Stimulated activated CD4-positive, alpha-beta T cell treated with anti-CD3 and anti-CD28 coated beads, Interleukin-4, amount 100 ng/mL, for 24 hours (primary cell): ENCODE measurements around the gene PLTP.
"Not testable (repeated sequence)": the region's sequence is repeated elsewhere in the genome, so short reads cannot be mapped to it uniquely, and the experiment has no call there.

Source experiments
- DNase-seq: peaks from one replicate; pipeline ENCODE4 v3.0.0-alpha.2; 2020

Gene PLTP

DNA sequence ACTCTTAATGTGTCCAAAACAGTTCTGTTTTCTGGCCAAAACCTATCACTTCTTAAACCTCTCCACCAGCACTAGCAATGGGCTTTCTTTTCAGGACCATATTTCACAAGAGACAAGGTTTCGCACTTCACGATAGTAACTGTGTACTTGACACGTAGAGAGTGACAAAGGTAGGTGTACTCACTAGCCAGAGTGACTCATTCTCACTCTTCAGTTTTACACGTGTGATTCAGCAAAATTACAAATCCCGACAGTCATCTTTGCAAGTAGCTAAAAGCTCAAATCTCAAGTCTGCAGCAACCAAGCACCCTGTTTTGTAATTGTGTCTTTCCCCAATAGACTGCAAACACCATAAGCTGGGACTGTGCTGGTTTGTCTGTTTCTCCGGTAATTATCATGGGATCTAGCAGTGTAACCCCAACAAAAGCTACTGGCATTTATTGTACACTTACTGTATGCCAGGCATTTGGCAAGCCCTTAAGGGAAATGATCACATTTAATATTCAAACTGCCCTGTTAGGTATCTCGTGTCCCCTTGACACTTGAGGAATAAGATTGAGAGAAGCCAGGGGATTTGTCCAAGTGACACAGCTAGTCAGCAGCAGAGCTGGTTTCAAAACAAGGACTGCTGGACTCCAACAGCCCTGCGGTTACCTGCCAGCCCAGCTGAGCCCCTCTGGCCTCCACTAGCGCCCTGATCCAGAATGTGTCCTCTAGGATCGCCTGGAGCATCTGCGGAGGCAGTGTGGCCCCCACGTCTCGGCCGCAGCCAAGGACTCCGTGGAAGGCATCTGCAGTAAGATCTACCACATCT lies 32.4 kb upstream of the PLTP start:
- no peak for DNase-seq

GRCh38 chr20:45943613-45944012 lies 31.7 kb upstream of the PLTP start:
- no peak for DNase-seq

- no peak for DNase-seq
These were observed 28.5 kb upstream of the PLTP start for GRCh38 chr20:45940469-45940868.

GRCh38 chr20:45940053-45940452 lies 28.1 kb upstream of the PLTP start:
- no peak for DNase-seq

- no peak for DNase-seq
These were observed 26.9 kb upstream of the PLTP start for GRCh38 chr20:45938727-45939438.

GRCh38 chr20:45937765-45938164 lies 25.8 kb upstream of the PLTP start:
- no peak for DNase-seq

GRCh38 chr20:45935416-45936046 lies 23.6 kb upstream of the PLTP start:
- no peak for DNase-seq

DNA sequence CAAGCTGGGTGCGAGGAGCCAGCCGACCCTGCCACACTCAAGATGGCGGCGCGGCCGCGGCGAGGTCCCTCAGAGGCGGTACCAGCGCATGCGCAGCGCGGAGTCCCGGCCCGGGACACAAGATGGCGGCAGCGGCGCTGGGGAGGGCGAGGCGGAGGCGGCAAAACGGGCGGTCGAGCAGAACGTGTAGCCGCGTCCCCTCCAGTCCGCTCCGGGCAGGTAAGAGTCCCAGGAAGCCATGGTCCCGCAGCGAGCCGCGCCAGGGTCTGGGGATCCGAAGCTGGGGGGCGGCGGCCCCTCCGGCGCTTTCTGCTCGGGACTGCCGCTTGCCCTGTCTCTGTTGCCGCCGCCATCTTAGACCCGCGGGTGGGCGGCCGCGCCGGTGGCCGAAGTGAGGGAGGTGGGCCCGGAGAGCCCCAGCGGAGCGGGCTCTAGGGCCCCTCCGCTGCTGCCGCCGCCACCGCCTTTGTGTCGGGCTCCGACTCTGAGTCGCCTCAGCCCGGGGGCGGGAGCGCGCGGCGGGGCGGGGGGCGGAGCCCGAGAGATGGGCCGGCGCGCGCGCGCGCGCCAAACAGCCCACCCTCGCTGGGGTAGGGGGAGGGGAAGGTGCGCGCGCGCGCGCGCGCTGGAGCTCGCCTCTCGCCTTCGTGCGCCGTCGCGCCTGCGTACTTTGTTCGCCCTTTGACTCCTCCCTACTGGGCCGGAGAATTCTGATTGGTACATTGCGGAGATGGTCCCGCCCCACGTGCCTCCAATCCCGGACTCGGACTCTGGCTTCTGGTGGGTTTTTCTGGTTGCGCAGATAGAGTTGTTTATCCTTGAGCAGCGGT lies 22.8 kb upstream of the PLTP start, which contains the start of gene PCIF1:
PCIF1 (plus strand) TSS at position 98 of the 830 bp plus-strand sequence. CDS start 4,317 bp downstream, outside the sequence.
- peak; percentile 97 for DNase-seq

DNA sequence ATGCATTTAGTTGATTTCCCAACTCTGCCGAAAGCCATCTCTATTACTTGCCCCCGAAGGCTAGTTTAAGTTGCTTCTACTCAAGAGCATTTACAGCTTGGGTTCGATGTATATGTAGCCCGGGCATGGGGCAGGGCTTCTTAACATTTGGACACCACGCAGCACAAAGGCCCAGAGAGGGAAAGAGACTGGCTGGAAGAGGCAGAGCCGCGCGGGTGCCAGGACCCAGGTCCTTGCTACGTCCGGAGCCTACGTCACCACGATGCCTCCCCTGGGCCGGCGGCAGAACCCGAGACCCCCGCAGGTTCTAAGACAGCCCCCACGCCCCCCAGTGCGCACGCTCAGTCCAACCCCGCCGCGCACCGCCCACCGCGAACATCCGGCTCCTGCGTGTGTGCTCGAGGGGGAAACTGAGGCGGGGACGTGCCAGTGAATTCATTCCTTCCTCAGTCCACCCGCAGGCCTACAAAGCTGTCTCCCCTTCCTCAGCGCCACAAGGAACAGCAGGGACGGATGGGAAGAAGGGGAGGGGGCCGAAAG lies 22.2 kb upstream of the PLTP start:
- DNase-seq = no peak

GRCh38 chr20:45933266-45934045 lies 21.5 kb upstream of the PLTP start:
- peak; percentile 64 for DNase-seq

DNA sequence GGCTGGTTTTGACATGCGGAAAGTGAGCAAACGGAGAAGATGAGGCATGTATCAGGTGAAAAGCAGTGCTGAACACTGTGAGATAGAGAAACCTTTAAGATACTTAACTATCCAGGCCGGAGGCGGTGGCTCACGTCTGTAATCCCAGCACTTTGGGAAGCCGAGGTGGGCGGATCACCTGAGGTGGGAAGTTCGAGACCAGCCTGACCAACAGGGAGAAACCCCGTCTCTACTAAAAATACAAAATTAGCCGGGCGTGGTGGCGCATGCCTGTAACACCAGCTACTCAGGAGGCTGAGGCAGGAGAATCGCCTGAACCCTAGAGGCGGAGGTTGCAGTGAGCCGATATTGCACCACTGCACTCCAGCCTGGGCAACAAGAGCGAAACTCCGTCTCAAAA lies 19.7 kb upstream of the PLTP start:
- DNase-seq = not testable (repeated sequence)

DNA sequence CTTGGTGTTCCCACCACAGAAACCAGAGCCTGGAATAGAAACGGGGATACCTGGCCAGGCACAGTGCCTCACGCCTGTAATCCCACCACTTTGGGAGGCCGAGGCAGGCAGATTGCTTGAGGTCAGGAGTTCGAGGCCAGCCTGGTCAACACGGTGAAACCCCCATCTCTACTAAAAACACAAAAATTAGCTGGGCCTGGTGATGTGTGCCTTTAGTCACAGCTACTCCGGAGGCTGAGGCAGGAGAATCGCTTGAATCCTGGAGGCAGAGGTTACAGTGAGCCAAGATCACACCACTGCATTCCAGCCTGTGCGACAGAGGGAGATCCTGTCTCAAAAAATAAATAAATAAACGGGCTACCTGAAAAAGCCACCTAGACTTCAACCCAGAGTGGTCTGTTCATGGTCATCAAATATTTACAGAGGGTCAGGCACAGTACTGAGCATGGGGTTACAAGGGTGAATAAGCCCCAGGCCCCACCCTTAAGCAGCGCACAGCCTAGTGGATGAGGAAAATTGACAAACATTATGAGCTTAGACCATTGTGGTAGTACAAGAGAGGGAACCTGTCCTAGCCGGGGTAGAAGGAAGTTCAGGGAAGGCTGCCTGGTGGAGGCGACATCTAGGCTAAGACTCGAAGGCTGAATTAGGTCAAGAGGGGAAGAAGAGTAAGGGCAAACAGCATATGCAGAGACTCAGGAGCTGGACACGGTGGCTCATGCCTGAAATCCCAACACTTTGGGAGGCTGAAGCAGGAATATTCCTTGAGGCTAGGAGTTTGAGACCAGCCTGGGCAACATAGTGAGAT lies 15.3 kb upstream of the PLTP start:
- DNase-seq = no peak

- DNase-seq = no peak
These were observed 14.7 kb upstream of the PLTP start for GRCh38 chr20:45926731-45927070.

GRCh38 chr20:45925821-45926506 lies 14.0 kb upstream of the PLTP start:
- no peak for DNase-seq

DNA sequence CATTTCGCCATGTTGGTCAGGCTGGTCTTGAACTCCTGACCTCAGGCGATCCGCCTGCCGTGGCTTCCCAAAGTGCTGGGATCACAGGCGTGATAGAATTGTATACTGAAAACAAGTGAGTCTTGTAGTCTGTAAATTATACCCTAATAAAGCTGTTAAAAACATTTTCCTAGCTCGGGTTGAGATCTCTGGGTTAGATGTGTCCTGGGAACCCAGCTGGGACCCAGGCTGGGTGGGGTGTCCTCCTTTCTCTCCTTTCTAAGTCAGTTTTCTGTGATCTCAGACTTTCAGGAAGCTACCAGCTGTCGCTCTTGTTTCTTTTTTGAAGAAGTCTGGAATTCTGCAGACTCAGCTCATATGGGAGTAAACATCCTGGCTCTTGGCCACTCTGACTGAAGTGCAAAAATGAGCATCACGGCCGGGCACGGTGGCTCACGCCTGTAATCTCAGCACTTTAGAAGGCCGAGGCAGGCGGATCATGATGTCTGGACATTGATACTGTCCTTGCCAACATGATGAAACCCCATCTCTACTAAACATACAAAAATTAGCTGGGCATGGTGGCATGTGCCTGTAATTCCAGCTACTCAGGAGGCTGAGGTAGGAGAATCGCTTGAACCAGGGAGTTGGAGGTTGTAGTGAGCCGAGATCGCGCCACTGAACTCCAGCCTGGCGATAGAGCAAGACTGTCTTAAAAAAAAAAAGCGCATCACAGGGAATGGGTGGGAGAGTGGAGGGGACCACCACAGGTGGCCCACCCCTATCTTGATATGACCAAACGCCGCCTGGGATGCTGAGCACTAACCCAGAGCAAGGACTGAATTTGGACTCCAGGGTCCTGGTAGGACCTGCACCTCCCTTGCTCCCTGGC lies 12.7 kb upstream of the PLTP start:
- no peak for DNase-seq

DNA sequence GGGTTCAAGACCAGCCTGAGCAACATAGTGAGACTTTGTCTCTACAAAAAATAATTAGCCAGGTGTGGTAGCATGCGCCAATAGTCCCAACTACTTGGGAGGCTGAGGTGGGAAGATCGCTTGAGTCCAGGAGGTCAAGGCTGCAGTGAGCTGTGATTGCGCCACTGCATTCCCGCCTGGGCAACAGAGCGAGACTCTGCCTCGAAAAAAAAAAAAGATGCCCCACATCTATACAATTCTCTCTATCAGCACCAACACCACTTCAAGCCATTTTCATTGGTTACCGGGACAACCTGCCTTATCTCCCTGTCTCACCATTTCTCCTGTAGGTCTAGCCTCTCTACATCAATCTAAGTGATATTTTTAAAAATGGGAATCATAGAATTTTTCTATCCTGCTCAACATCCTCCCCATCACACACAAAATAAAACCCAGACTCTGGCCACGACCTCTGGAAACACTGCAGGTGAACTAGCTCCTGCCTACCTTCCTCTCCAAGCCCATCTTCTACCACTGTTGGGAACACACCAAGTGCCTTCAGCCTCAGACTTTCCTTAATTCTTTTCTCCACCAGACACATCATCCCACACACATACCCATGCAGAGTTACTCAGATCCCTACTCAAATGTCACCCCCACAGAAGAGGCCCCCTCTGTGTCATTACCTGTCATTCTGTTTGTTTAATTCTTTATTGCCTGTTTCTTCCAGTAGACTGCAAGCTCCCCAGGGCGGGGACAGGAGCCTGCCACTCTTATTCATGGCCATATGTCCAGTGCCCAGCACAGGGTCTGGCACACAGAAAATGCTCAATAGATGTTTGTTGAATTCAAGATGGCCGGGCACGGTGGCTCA lies 9.6 kb upstream of the PLTP start:
- no peak for DNase-seq

- DNase-seq = no peak
These were observed 8.7 kb upstream of the PLTP start for GRCh38 chr20:45920462-45921336.
